T47D (cell line): ENCODE results near the gene ACER3.

Experiments used
- DNase-seq, 2 experiments: peaks; one replicate each; pipeline versions ENCODE4 v3.0.0 to v3.0.0-alpha.2; 2011 to 2012; ENCODE audit warnings: low read depth in 1 of 2, low spot score in 1 of 2
- JUND ChIP-seq: IDR thresholded peaks from 2 replicates; pipeline ENCODE4 v1.6.1; 2012; ENCODE audit warnings: low read depth
- in situ Hi-C: cut with HindIII; loops from 2 replicates; pipeline ENCODE4 v1.10.0; 2016; ENCODE audit warnings: low sequenced_read_pairs, low pct_unique_long_range_greater_than_20kb

Gene ACER3

GRCh38 chr11:76863196-76863777 is 2.6 kb downstream of the ACER3 start:
- no peak for TF ChIP-seq JUND
- in situ Hi-C loops, result no loop called here
- DNase-seq, result no peak

DNA sequence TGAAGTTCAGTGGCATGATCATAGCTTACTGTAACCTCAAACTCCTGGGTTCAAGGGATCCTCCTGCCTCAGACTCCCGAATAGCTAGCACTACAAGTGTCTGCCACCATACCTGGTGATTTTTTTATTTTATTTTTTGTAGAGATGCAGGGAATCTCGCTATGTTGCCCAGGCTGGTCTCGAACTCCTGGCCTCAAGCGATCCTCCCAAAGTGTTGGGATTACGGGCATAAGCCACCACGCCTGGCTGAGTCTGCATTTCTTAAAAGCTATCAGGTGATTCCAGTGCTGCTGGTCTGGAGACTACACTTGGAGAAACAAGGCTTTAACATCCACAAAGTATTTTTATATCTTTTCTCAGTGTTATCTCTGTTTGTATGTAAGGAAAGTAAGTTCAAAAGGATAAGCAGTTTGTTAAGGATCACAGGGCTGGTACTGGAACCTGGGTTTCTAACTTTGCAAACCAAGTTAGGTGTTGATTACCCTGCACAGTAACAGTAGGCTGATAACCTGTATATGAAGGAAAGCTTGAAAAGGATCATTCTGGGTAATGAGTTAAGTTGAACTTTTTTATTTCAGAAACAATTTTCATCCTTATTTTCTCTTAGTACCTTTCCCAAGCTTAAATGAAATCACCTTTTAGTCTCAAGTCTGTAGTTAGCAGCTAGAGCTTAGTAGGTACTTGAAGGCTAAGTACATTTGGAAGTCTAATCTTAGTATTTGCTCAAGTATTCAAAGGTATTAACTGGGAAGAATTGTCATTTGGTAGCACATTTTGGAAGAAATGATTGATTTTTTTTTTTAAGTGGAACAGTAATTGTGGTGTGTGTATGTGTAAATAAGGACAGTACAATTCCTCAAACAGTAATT is 12.5 kb downstream of the ACER3 start:
- DNase-seq, result no peak
- in situ Hi-C loops, result no loop called here
- no peak for TF ChIP-seq JUND

DNA sequence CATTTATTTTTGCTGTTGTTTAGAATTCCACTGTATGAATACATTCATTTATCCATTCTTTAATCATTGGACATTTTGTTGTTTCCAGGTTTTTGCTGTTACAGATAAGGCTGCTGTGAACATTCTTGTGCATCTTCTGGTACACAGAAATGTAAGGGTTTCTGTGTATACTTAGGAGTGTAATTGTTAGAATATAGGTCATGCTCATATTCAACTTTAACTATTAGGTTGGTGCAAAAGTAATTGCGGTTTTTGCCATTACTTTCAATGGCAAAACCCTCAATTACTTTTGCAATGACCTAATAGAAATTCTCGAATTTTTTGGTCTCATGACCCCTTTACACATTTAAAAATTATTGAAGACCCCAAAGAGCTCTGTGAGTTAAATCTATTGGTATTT is 17.3 kb downstream of the ACER3 start:
- DNase-seq, result no peak
- in situ Hi-C loops, result no loop called here
- no peak for TF ChIP-seq JUND

DNA sequence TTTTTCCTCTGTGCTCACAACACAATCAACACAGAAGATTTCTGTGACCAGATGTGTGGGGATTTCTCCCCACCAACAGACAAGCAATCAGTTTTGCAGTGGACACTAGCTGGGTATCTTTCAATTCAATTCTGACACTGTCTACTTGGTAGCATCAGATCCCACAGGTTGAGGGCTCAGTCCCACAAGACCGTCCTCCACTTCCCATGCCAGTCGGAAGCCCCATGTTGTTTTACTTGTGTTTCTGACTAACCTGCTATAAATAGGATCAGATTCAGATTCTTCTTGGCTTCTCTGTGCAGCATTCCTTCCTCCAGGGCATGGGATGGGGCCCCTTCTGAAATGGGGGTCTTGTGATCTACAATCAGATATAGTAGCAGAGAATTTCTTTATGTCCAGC is 19.6 kb downstream of the ACER3 start:
- no peak for DNase-seq
- in situ Hi-C loops, result no loop called here
- TF ChIP-seq JUND, result no peak

- in situ Hi-C loops, result no loop called here
- DNase-seq, result no peak
- no peak for TF ChIP-seq JUND
Observed at GRCh38 chr11:76880956-76881355, 20.2 kb downstream of the ACER3 start.

- no peak for TF ChIP-seq JUND
- no peak for DNase-seq
- in situ Hi-C loops, result no loop called here
Observed at GRCh38 chr11:76885390-76886097, 24.8 kb downstream of the ACER3 start.

DNA sequence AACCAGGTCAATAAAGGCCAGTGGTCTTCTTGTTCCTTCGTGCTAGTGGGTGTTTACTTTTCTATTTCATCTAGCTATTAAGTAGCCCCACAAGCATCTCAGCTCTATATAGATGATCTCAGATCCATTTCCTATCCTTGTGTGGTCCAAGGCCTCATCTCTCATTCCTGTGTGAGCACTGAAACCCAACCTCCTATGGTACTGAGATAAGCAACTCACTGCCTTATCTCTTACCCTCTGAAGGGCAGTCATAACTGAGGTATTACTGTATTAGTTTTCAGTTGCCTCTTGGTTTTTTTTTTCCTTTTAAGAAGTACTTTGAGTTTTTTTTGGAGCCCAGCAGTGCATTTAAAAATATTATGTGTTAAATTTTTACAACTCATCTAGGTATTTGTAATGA is 28.3 kb downstream of the ACER3 start:
- no peak for DNase-seq
- TF ChIP-seq JUND, result no peak
- in situ Hi-C loops, result no loop called here

DNA sequence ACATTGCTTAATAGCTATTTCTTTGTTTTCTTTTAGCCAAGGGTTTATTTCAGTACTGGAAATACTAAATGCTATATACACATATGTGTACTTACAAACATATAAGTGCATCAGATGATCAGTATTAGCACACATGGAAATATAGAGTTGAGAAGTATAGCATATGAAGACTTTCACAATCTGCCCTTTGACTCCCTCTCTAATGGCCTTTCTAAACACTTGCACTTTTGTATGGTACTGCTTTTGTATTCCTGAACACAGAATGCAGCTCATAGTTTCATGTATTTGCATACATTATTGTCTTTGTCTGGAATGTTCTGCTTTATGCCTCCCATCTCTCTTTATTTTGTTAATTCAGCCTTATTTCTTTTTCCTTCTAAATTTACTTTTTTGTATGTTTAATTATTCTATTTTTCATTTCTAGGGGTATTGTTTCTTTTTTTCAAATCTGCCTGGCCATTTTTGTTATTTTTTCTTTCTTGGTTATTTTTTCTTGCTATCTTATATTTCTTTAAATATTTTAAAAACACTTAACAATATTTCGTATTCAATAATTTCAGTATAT is 28.8 kb downstream of the ACER3 start:
- in situ Hi-C loops, result no loop called here
- no peak for TF ChIP-seq JUND
- DNase-seq, result no peak

DNA sequence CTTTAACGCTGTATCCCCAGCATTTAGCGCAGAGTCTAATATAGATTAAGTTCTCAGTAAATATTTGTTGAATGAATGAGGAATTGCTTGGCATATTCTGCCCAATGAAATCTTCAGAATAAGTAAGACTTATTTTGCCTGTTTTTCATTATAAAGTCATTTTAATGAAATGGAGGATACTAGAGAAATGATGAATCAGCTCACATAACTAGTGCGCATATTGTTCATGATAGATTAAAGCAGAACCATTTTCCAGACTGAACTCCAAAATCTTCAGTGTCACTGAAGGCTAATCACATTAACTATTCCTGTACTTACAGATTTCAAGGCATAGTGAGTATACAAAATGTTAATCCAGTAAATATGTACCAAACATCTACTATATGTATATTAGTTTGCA is 29.6 kb downstream of the ACER3 start:
- TF ChIP-seq JUND, result no peak
- in situ Hi-C loops, result no loop called here
- DNase-seq, result no peak

DNA sequence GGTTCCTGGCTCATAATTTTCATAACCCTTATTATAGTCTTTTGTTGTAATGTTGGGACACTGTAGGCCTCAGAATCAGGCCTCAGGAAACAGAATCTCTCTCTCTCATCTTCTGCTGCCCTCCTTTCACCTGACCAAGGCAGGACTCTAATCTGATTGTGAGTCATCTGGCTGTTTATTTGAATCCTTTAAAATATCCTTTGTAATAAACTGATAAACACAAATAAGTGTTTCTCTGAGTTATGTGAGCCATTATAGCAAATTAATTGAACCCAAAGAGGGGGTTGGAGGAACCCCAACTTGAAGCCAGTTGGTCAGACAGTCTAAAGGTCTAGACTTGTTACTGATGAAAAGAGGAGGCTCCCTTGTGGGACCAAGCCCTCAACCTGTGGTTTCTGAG is 30.6 kb downstream of the ACER3 start:
- in situ Hi-C loops, result no loop called here
- DNase-seq, result no peak
- TF ChIP-seq JUND, result no peak

DNA sequence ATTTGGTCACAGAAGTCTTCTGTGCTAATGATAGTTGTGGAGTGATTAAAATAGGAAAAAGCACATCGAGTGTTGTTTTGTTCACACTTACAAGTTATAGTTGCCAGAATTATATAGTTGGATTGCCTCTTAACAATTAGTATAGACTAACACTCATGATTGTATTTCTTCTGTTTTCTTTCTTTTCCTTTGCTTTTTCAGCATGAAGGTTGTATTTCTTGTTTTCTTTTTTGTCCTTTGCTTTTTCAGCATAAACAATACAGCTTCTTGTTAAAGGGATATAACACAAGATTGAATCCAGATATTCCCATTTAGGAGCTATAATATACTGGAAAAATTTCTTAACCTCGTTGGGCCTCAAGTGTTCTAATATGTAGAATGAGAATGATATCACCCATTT is 31.1 kb downstream of the ACER3 start:
- in situ Hi-C loops, result no loop called here
- TF ChIP-seq JUND, result no peak
- DNase-seq, result no peak

DNA sequence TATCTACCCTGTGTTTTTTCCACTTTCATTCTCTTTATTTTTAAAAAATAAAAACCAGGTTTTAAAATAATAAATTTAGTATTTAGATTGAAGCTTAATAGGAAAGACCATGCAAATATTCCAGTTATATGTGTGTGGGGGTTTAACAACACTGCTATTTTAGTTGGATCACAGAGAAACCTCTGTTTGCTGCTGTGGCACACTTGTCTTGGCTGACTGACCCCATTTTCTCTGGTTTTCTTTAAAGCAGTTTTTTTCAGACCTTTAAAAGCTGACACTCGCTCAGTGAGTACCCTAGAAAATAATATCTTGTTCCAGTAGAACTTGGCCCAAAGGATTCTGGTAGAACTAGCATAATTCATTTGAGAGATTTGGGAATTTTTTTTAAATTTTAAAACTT is 31.6 kb downstream of the ACER3 start:
- in situ Hi-C loops, result no loop called here
- no peak for TF ChIP-seq JUND
- DNase-seq, result no peak

DNA sequence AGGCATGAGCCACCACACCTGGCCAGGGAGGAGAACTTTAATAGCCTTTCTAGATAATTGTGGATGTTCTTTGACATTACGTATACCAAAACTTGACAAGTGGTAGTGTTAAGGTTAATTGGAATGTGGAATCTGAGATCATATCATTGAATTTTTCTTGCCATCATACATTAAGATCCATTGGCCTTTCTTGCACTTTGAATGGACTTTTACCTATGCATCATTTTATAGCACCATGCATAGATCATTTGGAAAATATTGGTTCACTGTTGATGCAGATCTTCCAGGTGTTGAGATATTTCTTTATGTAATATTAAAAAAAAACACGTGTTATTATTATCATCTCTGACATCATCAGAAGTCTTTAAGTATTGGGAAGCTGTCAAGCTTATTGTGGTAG is 36.5 kb downstream of the ACER3 start:
- in situ Hi-C loops, result no loop called here
- TF ChIP-seq JUND, result no peak
- DNase-seq, result no peak
